DOHH2 (cell line): Measurements from ENCODE around the gene CBLL1.

Source experiments
- H3F3A ChIP-seq: fragments of 200-600 bp; sonication (generic), shearing (Covaris generic); 2 replicates; pipeline ENCODE4 v1.6.0; 2016; ENCODE audit warnings: antibody characterized with exemption, mild to moderate bottlenecking; ENCODE audit not compliant: control insufficient read depth, insufficient read depth
- H3K27ac ChIP-seq: fragments of 200-600 bp; sonication (generic); 2 replicates; pipeline ENCODE4 v1.5.1; 2014; ENCODE audit warnings: low read depth, mild to moderate bottlenecking, low read length, moderate library complexity
- H3K27me3 ChIP-seq: fragments of 200-600 bp; sonication (generic); 2 replicates; pipeline ENCODE4 v1.6.1; 2014; ENCODE audit warnings: mild to moderate bottlenecking, low read length, mixed read lengths; ENCODE audit not compliant: control insufficient read depth
- H3K36me3 ChIP-seq: fragments of 200-600 bp; sonication (generic); 2 replicates; pipeline ENCODE4 v1.6.1; 2014; ENCODE audit warnings: mild to moderate bottlenecking, low read length, moderate library complexity, mixed read lengths; ENCODE audit not compliant: control insufficient read depth
- H3K4me1 ChIP-seq: fragments of 200-600 bp; sonication (generic); 2 replicates; pipeline ENCODE4 v1.6.1; 2014; ENCODE audit warnings: mild to moderate bottlenecking, low read length, mixed read lengths; ENCODE audit not compliant: control insufficient read depth
- H3K4me2 ChIP-seq: fragments of 200-600 bp; sonication (generic); 2 replicates; pipeline ENCODE4 v1.6.0; 2014; ENCODE audit warnings: mild to moderate bottlenecking, low read length, moderate library complexity
- H3K4me3 ChIP-seq: fragments of 200-600 bp; sonication (generic); 2 replicates; pipeline ENCODE4 v1.5.1; 2014; ENCODE audit warnings: mild to moderate bottlenecking, low read length, mixed read lengths
- H3K79me2 ChIP-seq: fragments of 200-600 bp; sonication (generic); 2 replicates; pipeline ENCODE4 v1.6.1; 2014; ENCODE audit warnings: mild to moderate bottlenecking, low read length, mixed read lengths; ENCODE audit not compliant: control insufficient read depth
- H3K9me2 ChIP-seq: fragments of 200-600 bp; sonication (generic); replicated peaks from 2 replicates; pipeline ENCODE4 v1.6.1; 2014; ENCODE audit warnings: mild to moderate bottlenecking, low read length, mixed read lengths; ENCODE audit not compliant: control insufficient read depth
- H3K9me3 ChIP-seq: fragments of 200-600 bp; sonication (generic); 2 replicates; pipeline ENCODE4 v1.6.1; 2014; ENCODE audit warnings: antibody characterized with exemption, low read length, mixed read lengths; ENCODE audit not compliant: control insufficient read depth, insufficient read depth
- H4K20me1 ChIP-seq: fragments of 200-600 bp; sonication (generic); 2 replicates; pipeline ENCODE4 v1.6.0; 2014; ENCODE audit warnings: low read depth, mild to moderate bottlenecking, antibody characterized with exemption, low read length, moderate library complexity; ENCODE audit not compliant: control insufficient read depth, insufficient read depth
- CTCF ChIP-seq: fragments of 200-600 bp; sonication (generic); IDR thresholded peaks from one replicate; pipeline ENCODE4 v1.5.1; 2014; ENCODE audit warnings: antibody characterized with exemption, mild to moderate bottlenecking, low read depth, low read length; ENCODE audit not compliant: poor library complexity, severe bottlenecking
- EZH2phosphoT487 ChIP-seq: fragments of 200-600 bp; sonication (generic); IDR thresholded peaks from 2 replicates; pipeline ENCODE4 v1.6.1; 2017; ENCODE audit warnings: borderline replicate concordance, mild to moderate bottlenecking, antibody characterized with exemption, low read length, moderate library complexity, mixed read lengths

CBLL1 gene

GRCh38 chr7:107703219-107703618, 40.7 kb upstream of the CBLL1 start:
- Histone ChIP-seq H3F3A (no peaks in the 10 kb centered on the region), H3K27ac (no peak overlapping the region)

DNA sequence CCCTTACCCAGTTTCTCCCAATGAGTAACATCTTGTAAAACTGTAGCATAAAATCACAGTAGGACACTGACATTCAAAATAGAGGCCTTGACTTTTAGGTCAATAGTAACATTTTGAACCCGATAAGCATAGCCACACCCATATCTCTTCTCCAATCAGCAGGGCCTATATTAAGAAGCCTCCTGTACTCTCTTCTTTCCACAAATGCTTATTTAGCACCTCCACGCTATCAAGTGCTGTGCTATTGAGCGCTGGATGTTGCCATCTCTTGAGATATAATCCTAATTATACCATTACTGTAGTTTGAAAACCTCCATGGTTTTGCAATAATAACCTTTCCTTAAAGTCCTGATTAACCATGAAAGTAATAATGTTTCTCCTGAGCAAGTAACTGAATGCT, 40.1 kb upstream of the CBLL1 start:
- H3K4me3 ChIP-seq, result no peak overlapping the region
- no peaks in the 10 kb centered on the region for H3K4me1 ChIP-seq
- H3K79me2 ChIP-seq, result no peaks in the 10 kb centered on the region
- H4K20me1 ChIP-seq, result no peaks in the 10 kb centered on the region
- H3K9me2 ChIP-seq, result no peaks in the 10 kb centered on the region
- TF ChIP-seq EZH2phosphoT487, result no peak
- no peak for TF ChIP-seq CTCF
- no peak overlapping the region for H3K4me2 ChIP-seq
- no peaks in the 10 kb centered on the region for H3K27me3 ChIP-seq
- no peaks in the 10 kb centered on the region for H3F3A ChIP-seq
- H3K9me3 ChIP-seq, result no peaks in the 10 kb centered on the region
- H3K36me3 ChIP-seq, result no peaks in the 10 kb centered on the region
- no peak overlapping the region for H3K27ac ChIP-seq

More at GRCh38 chr7:107703219-107703618, 40.7 kb upstream of the CBLL1 start:
- Histone ChIP-seq H3K4me2 (no peak overlapping the region), H3K36me3 (no peaks in the 10 kb centered on the region), H3K9me3 (no peaks in the 10 kb centered on the region), H4K20me1 (no peaks in the 10 kb centered on the region), H3K79me2 (no peaks in the 10 kb centered on the region), H3K4me1 (no peaks in the 10 kb centered on the region), H3K4me3 (no peak overlapping the region), H3K9me2 (no peaks in the 10 kb centered on the region), H3K27me3 (no peaks in the 10 kb centered on the region)
- TF ChIP-seq EZH2phosphoT487 (no peak), CTCF (no peak)

DNA sequence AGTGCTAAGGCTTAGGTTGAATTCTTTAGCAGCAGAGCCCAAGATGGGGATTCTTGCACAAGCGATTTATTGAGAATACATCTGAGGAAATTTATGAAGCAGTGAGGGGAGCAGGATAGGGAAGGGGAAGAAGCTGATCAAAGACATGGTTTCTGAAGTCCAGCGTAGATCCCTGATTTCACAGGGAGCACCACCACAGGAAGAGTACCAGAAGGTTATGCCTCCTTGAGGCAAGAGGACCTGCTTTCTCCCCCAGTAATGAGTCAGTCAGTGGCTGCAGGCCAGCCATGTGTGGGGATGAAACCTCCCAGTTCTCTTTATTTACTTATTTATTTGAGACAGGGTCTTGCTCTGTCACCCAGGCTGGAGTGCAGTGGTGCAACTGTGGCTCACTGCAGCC, 35.0 kb upstream of the CBLL1 start:
- TF ChIP-seq EZH2phosphoT487 (no peak), CTCF (no peak)
- Histone ChIP-seq H3K27me3 (no peaks in the 10 kb centered on the region), H3K27ac (no peak overlapping the region), H3K9me2 (no peaks in the 10 kb centered on the region), H3K9me3 (no peaks in the 10 kb centered on the region), H3F3A (no peaks in the 10 kb centered on the region), H3K4me1 (no peaks in the 10 kb centered on the region), H4K20me1 (no peaks in the 10 kb centered on the region), H3K79me2 (no peaks in the 10 kb centered on the region), H3K36me3 (no peaks in the 10 kb centered on the region), H3K4me2 (no peak overlapping the region), H3K4me3 (no peak overlapping the region)

GRCh38 chr7:107711301-107711700, 32.6 kb upstream of the CBLL1 start:
- no peak for TF ChIP-seq CTCF
- TF ChIP-seq EZH2phosphoT487, result no peak
- Histone ChIP-seq H3K9me3 (no peaks in the 10 kb centered on the region), H3K27ac (no peak overlapping the region), H3K79me2 (no peaks in the 10 kb centered on the region), H3F3A (no peaks in the 10 kb centered on the region), H3K4me3 (no peak overlapping the region), H4K20me1 (no peaks in the 10 kb centered on the region), H3K36me3 (no peaks in the 10 kb centered on the region), H3K27me3 (no peaks in the 10 kb centered on the region), H3K4me2 (no peak overlapping the region), H3K9me2 (no peaks in the 10 kb centered on the region), H3K4me1 (no peaks in the 10 kb centered on the region)
